ENCODE results near the gene ZDHHC14.
"Not testable (repeated sequence)": the region's sequence is repeated elsewhere in the genome, so short reads cannot be mapped to it uniquely, and the experiment has no call there.

Gene ZDHHC14

DNA sequence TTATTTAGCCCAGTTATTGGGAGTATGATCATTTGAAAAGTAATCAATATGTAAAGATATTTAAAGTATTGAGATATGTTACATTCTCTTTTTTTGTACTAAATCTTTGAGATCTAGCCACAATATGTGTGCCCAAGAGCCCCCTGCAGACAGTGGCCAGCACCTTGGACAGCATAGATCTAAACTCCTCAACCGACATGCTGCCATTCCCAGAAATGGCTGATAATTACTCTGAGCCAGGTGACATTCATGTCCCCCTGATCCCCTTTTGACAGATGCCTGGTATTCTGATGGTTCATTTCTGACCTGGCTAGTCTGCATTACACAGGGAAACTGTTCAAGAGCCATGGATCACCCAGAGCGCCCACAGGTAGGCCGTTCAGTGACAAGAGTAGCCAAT lies 177.1 kb downstream of the ZDHHC14 start:
- H3K27me3 ChIP-seq (ENCODE audit: insufficient read depth, low read length, poor library complexity): no peaks in the 10 kb centered on the region
- H3K36me3 ChIP-seq (ENCODE audit: control insufficient read depth, insufficient read depth, low read length): no peaks in the 10 kb centered on the region
- H2BK120ac ChIP-seq (ENCODE audit: low read depth, low read length): no peak overlapping the region
- H3K79me2 ChIP-seq (ENCODE audit: control insufficient read depth, insufficient read depth, low read length): no peaks in the 10 kb centered on the region
- H3K4me3 ChIP-seq (ENCODE audit: low read length): no peak overlapping the region
- no peak for DNase-seq
- H2BK5ac ChIP-seq (ENCODE audit: low read length): no peak overlapping the region
- H3K27ac ChIP-seq (ENCODE audit: low read depth, low read length): no peak overlapping the region
- H3K56ac ChIP-seq (ENCODE audit: low read length): no peak overlapping the region
- H4K8ac ChIP-seq (ENCODE audit: low read depth, low read length): no peak overlapping the region
- H2BK15ac ChIP-seq (replicated peaks; ENCODE audit: low read depth): no peak overlapping the region
- H3K23ac ChIP-seq (ENCODE audit: low read length): no peak overlapping the region
- H2AK5ac ChIP-seq (ENCODE audit: low read length): no peak overlapping the region
- no peaks in the 10 kb centered on the region for H3K4me1 ChIP-seq (ENCODE audit: control insufficient read depth, low read depth, low read length)
- H3K4ac ChIP-seq (ENCODE audit: low read depth, low read length): no peak overlapping the region
- WGBS (ENCODE audit: extremely low coverage, insufficient coverage, low lambda C conversion rate): no CpG with 5 or more reads among the region's 3 CpGs
- no peaks in the 10 kb centered on the region for H3K79me1 ChIP-seq (ENCODE audit: low read length)
- H4K5ac ChIP-seq (ENCODE audit: low read length): no peak overlapping the region
- H3K4me2 ChIP-seq (ENCODE audit: low read length): no peak overlapping the region
- no peak overlapping the region for H3K18ac ChIP-seq (ENCODE audit: low read length)
- H3K9ac ChIP-seq (ENCODE audit: low read length): no peak overlapping the region

DNA sequence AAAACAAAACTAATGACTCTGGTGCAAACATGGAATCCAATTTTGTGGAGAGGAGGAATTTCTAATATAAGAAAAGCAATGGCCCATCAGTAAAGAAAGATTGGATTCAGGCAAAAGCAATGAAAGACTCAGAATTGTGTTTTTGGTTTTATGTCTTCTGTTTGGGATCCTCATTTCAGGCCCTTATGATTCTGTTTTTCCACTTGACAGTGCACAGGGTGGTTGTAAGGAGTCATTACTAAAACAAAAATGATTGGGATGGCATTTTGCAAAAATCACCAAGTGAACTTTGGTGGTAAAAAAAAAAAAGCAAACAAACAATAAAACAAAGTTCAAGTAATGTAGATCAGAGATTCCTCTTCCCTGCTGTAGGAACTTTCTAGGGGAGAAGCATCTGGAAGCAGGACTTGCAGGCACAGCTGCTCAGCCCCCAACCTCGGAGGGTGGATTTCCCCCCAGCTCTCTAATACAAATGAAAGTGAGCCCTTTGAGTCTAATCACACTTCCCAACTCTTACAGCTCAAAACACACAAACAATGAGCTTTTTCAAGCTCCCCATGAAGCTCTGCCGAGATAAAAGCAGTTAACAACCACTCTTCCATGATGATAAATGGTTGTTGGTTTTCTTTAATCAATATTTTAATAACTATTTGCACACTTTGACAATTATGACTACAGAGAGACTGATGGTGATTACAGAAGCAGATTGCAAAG lies 177.7 kb downstream of the ZDHHC14 start:
- H3K79me1 ChIP-seq (ENCODE audit: low read length): no peaks in the 10 kb centered on the region

DNA sequence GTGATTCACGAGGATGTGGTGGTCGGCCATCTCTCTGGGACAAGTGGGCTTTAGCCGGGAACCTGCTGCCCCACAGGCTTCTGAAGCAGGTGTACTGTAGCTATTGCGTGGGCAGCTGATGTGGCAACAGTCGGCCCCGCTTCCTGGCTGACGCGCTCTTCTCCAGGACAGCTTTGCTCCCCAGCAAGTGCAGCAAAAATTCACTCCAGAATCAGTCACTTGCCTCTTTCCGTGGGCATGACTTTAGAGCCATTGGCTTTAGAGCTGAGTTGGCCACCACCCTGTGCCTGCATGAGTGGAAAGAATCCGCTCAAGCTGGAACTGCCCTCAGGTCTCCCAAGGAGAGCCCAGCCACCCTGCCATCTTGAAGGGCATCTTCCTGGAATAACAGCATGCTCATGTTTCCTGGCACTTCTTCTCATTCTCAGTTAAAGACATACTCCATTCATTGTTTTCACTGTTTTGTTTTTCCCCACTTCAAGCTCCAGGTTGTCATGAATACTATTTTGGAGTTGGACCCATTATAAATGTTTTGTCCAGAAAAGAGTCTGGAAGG lies 178.3 kb downstream of the ZDHHC14 start:
- H3K18ac ChIP-seq (ENCODE audit: low read length): no peak overlapping the region
- no peak for DNase-seq

More for the DNA sequence above, 177.7 kb downstream of the ZDHHC14 start:
- Histone ChIP-seq H2BK5ac (ENCODE audit: low read length) (no peak overlapping the region), H3K4ac (ENCODE audit: low read depth, low read length) (no peak overlapping the region), H3K4me1 (ENCODE audit: control insufficient read depth, low read depth, low read length) (no peaks in the 10 kb centered on the region), H4K5ac (ENCODE audit: low read length) (no peak overlapping the region), H3K4me3 (ENCODE audit: low read length) (no peak overlapping the region), H3K27ac (ENCODE audit: low read depth, low read length) (no peak overlapping the region), H3K36me3 (ENCODE audit: control insufficient read depth, insufficient read depth, low read length) (no peaks in the 10 kb centered on the region), H2BK15ac (replicated peaks; ENCODE audit: low read depth) (no peak overlapping the region), H3K27me3 (ENCODE audit: insufficient read depth, low read length, poor library complexity) (no peaks in the 10 kb centered on the region), H3K23ac (ENCODE audit: low read length) (no peak overlapping the region), H4K8ac (ENCODE audit: low read depth, low read length) (no peak overlapping the region), H2AK5ac (ENCODE audit: low read length) (no peak overlapping the region), H3K79me2 (ENCODE audit: control insufficient read depth, insufficient read depth, low read length) (no peaks in the 10 kb centered on the region), H3K4me2 (ENCODE audit: low read length) (no peak overlapping the region), H3K9ac (ENCODE audit: low read length) (no peak overlapping the region), H3K18ac (ENCODE audit: low read length) (no peak overlapping the region), H3K56ac (ENCODE audit: low read length) (no peak overlapping the region), H2BK120ac (ENCODE audit: low read depth, low read length) (no peak overlapping the region)
- WGBS (ENCODE audit: extremely low coverage, insufficient coverage, low lambda C conversion rate): no CpG with 5 or more reads among the region's 2 CpGs
- DNase-seq: no peak

DNA sequence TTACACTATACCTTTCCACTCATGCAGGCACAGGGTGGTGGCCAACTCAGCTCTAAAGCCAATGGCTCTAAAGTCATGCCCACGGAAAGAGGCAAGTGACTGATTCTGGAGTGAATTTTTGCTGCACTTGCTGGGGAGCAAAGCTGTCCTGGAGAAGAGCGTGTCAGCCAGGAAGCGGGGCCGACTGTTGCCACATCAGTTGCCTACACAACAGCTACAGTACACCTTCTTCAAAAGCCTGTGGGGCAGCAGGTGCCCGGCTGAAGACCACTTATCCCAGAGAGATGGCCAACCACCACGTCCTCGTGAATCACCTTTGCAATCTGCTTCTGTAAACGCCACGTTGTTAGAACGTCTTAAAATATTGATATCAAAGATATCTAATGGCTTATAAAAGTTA lies 179.1 kb downstream of the ZDHHC14 start:
- H3K56ac ChIP-seq (ENCODE audit: low read length); H3K4me1 ChIP-seq (ENCODE audit: control insufficient read depth, low read depth, low read length); DNase-seq; H3K27ac ChIP-seq (ENCODE audit: low read depth, low read length); H3K27me3 ChIP-seq (ENCODE audit: insufficient read depth, low read length, poor library complexity); H3K23ac ChIP-seq (ENCODE audit: low read length); H3K36me3 ChIP-seq (ENCODE audit: control insufficient read depth, insufficient read depth, low read length); H3K79me2 ChIP-seq (ENCODE audit: control insufficient read depth, insufficient read depth, low read length); H3K9ac ChIP-seq (ENCODE audit: low read length); H3K4me2 ChIP-seq (ENCODE audit: low read length); H2BK5ac ChIP-seq (ENCODE audit: low read length); H3K4me3 ChIP-seq (ENCODE audit: low read length); H2BK15ac ChIP-seq (replicated peaks; ENCODE audit: low read depth); H4K5ac ChIP-seq (ENCODE audit: low read length); H3K18ac ChIP-seq (ENCODE audit: low read length); H2AK5ac ChIP-seq (ENCODE audit: low read length); H3K79me1 ChIP-seq (ENCODE audit: low read length); H3K4ac ChIP-seq (ENCODE audit: low read depth, low read length); H4K8ac ChIP-seq (ENCODE audit: low read depth, low read length); H2BK120ac ChIP-seq (ENCODE audit: low read depth, low read length): not testable (repeated sequence)
- WGBS (ENCODE audit: extremely low coverage, insufficient coverage, low lambda C conversion rate): no CpG with 5 or more reads among the region's 10 CpGs

More for the DNA sequence above, 178.3 kb downstream of the ZDHHC14 start:
- Histone ChIP-seq H3K4me2 (ENCODE audit: low read length) (no peak overlapping the region), H4K8ac (ENCODE audit: low read depth, low read length) (no peak overlapping the region), H3K56ac (ENCODE audit: low read length) (no peak overlapping the region), H2BK120ac (ENCODE audit: low read depth, low read length) (no peak overlapping the region), H3K4me3 (ENCODE audit: low read length) (no peak overlapping the region), H3K79me2 (ENCODE audit: control insufficient read depth, insufficient read depth, low read length) (no peaks in the 10 kb centered on the region), H3K23ac (ENCODE audit: low read length) (no peak overlapping the region), H2BK15ac (replicated peaks; ENCODE audit: low read depth) (no peak overlapping the region), H2AK5ac (ENCODE audit: low read length) (no peak overlapping the region), H3K27ac (ENCODE audit: low read depth, low read length) (no peak overlapping the region), H3K79me1 (ENCODE audit: low read length) (no peaks in the 10 kb centered on the region), H3K4me1 (ENCODE audit: control insufficient read depth, low read depth, low read length) (no peaks in the 10 kb centered on the region), H3K27me3 (ENCODE audit: insufficient read depth, low read length, poor library complexity) (no peaks in the 10 kb centered on the region), H4K5ac (ENCODE audit: low read length) (no peak overlapping the region), H2BK5ac (ENCODE audit: low read length) (no peak overlapping the region), H3K4ac (ENCODE audit: low read depth, low read length) (no peak overlapping the region), H3K36me3 (ENCODE audit: control insufficient read depth, insufficient read depth, low read length) (no peaks in the 10 kb centered on the region), H3K9ac (ENCODE audit: low read length) (no peak overlapping the region)
- no CpG with 5 or more reads among the region's 10 CpGs for WGBS (ENCODE audit: extremely low coverage, insufficient coverage, low lambda C conversion rate)

DNA sequence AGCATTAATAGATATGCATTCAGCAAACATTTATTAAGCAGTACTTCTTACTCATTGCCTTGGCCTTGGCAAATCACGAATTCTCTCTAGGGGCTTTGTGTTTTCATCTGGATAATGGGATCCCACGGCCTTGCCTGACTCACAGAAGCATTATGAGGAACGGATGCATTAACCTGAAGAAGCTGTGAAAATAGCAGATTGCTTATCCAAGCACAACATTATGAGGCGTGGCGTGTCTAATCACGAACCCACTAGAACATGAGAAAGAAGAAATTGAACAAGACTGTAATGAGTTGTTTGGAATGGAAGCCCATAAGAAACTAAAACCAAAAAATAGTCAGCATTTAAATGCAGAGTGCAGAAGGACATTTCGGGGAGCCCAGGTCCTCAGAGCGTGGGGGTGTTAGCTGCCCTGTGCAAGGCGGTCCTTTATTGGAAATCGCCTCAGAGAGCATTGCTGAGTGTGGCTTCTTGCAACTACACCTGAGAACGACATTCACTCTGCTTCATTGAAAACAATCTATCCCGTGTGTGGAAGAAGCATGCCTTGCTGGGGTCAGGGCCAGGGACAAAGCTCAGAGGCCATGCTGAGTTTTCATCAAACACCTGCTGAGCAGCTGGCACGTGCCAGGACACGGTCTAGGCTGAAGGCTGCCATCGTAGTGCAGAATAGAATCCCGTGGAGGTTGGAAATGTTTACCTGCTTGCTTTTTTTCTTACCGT lies 179.9 kb downstream of the ZDHHC14 start:
- no peak overlapping the region for H2BK120ac ChIP-seq (ENCODE audit: low read depth, low read length)
- H2BK15ac ChIP-seq (replicated peaks; ENCODE audit: low read depth): no peak overlapping the region
- no peak overlapping the region for H2BK5ac ChIP-seq (ENCODE audit: low read length)
- H4K5ac ChIP-seq (ENCODE audit: low read length): no peak overlapping the region
- H3K56ac ChIP-seq (ENCODE audit: low read length): no peak overlapping the region
- no peaks in the 10 kb centered on the region for H3K79me1 ChIP-seq (ENCODE audit: low read length)
- H3K27ac ChIP-seq (ENCODE audit: low read depth, low read length): no peak overlapping the region
- no peak overlapping the region for H4K8ac ChIP-seq (ENCODE audit: low read depth, low read length)
- H3K36me3 ChIP-seq (ENCODE audit: control insufficient read depth, insufficient read depth, low read length): no peaks in the 10 kb centered on the region
- no peak overlapping the region for H3K9ac ChIP-seq (ENCODE audit: low read length)
- no peaks in the 10 kb centered on the region for H3K79me2 ChIP-seq (ENCODE audit: control insufficient read depth, insufficient read depth, low read length)
- H3K4me2 ChIP-seq (ENCODE audit: low read length): no peak overlapping the region
- no peak overlapping the region for H3K18ac ChIP-seq (ENCODE audit: low read length)
- no peak overlapping the region for H2AK5ac ChIP-seq (ENCODE audit: low read length)
- H3K4ac ChIP-seq (ENCODE audit: low read depth, low read length): no peak overlapping the region
- H3K23ac ChIP-seq (ENCODE audit: low read length): no peak overlapping the region
- H3K4me1 ChIP-seq (ENCODE audit: control insufficient read depth, low read depth, low read length): no peaks in the 10 kb centered on the region
- DNase-seq: no peak
- H3K27me3 ChIP-seq (ENCODE audit: insufficient read depth, low read length, poor library complexity): no peaks in the 10 kb centered on the region
- no peak overlapping the region for H3K4me3 ChIP-seq (ENCODE audit: low read length)
- WGBS (ENCODE audit: extremely low coverage, insufficient coverage, low lambda C conversion rate): no CpG with 5 or more reads among the region's 17 CpGs

Data from mesendoderm (in vitro differentiated cells).